ENCODE measurements around the gene CHRNG.

Gene CHRNG

DNA sequence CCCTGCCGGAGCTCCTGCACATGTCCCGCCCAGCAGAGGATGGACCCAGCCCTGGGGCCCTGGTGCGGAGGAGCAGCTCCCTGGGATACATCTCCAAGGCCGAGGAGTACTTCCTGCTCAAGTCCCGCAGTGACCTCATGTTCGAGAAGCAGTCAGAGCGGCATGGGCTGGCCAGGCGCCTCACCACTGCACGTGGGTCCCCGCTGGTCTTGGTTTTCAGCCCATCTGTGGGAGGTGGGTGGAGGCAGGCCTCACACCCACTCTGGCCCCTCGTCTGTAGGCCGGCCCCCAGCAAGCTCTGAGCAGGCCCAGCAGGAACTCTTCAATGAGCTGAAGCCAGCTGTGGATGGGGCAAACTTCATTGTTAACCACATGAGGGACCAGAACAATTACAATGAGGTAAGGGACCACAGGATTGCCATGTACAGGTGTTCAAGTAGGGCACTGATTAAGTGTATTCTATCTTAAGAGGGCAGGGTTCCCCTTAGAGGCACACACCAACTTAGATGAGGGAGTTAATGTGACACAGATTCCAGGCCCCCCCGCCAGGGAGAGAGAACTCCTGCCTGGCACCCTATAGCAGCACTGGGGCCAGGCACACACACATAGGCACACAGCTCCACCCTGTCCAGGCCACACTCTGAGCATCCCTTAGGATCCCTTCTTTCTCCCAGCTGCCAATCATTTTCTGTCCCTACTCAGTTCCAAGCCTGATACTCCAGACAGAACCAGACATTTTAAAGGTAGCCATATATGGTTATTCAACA lies 5.4 kb upstream of the CHRNG start:
- Histone ChIP-seq H3F3A (ENCODE audit: insufficient read depth) (no peaks in the 10 kb centered on the region), H2AFZ (ENCODE audit: low read depth, low read length, severe bottlenecking) (no peak overlapping the region), H3K27ac (ENCODE audit: low read depth, low read length) (no peak overlapping the region), H3K27me3 (ENCODE audit: low read length) (no peaks in the 10 kb centered on the region), H3K9me2 (replicated peaks; ENCODE audit: insufficient read depth, low read length) (no peaks in the 10 kb centered on the region), H3K4me3 (ENCODE audit: insufficient read depth, low read length, poor library complexity, severe bottlenecking) (no peak overlapping the region), H3K36me3 (ENCODE audit: low read length) (no peaks in the 10 kb centered on the region), H3K9me3 (ENCODE audit: insufficient read depth, low read length) (no peaks in the 10 kb centered on the region), H3K79me2 (ENCODE audit: insufficient read depth, low read length) (no peaks in the 10 kb centered on the region), H3K9ac (ENCODE audit: low read length) (no peak overlapping the region), H3K4me2 (ENCODE audit: low read depth, low read length, poor library complexity, severe bottlenecking) (no peak overlapping the region), H4K20me1 (ENCODE audit: low read depth, low read length) (no peaks in the 10 kb centered on the region)
- TF ChIP-seq, protein P1, sequence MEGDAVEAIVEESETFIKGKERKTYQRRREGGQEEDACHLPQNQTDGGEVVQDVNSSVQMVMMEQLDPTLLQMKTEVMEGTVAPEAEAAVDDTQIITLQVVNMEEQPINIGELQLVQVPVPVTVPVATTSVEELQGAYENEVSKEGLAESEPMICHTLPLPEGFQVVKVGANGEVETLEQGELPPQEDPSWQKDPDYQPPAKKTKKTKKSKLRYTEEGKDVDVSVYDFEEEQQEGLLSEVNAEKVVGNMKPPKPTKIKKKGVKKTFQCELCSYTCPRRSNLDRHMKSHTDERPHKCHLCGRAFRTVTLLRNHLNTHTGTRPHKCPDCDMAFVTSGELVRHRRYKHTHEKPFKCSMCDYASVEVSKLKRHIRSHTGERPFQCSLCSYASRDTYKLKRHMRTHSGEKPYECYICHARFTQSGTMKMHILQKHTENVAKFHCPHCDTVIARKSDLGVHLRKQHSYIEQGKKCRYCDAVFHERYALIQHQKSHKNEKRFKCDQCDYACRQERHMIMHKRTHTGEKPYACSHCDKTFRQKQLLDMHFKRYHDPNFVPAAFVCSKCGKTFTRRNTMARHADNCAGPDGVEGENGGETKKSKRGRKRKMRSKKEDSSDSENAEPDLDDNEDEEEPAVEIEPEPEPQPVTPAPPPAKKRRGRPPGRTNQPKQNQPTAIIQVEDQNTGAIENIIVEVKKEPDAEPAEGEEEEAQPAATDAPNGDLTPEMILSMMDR (IDR thresholded peaks at IDR 0.05; ENCODE audit: insufficient read depth, low read length, poor library complexity, severe bottlenecking) = no peak
- TF ChIP-seq EZH2phosphoT487 (conservative IDR thresholded peaks at IDR 0.05; ENCODE audit: low read length) = no peak

DNA sequence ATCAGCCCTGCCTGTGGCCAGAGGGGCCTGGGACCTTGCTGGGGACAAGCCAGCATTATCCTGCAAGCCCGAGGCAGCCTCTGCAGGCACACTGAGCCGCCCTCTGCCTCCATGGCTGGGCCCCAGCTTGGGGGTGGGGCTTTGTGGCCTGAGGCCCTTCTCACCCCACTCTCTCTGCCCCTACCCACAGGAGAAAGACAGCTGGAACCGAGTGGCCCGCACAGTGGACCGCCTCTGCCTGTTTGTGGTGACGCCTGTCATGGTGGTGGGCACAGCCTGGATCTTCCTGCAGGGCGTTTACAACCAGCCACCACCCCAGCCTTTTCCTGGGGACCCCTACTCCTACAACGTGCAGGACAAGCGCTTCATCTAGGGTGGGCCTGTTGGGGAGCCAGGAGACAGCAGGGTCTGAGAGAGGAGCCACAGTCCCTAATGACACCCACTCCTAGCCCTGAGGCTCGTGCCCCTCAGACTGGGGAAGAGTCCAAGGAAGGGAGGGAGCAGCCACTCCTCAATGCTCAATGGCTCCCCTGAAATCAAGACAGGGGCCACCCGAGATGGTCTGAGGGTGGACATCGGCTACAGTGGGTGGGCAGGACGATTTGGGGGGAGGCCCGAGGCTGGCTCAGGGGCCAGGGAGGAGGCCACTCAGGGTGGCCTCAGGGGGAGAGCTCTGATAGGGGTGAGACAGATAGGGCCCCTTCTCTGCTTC lies 4.4 kb upstream of the CHRNG start:
- no peak overlapping the region for H3K4me2 ChIP-seq (ENCODE audit: low read depth, low read length, poor library complexity, severe bottlenecking)

DNA sequence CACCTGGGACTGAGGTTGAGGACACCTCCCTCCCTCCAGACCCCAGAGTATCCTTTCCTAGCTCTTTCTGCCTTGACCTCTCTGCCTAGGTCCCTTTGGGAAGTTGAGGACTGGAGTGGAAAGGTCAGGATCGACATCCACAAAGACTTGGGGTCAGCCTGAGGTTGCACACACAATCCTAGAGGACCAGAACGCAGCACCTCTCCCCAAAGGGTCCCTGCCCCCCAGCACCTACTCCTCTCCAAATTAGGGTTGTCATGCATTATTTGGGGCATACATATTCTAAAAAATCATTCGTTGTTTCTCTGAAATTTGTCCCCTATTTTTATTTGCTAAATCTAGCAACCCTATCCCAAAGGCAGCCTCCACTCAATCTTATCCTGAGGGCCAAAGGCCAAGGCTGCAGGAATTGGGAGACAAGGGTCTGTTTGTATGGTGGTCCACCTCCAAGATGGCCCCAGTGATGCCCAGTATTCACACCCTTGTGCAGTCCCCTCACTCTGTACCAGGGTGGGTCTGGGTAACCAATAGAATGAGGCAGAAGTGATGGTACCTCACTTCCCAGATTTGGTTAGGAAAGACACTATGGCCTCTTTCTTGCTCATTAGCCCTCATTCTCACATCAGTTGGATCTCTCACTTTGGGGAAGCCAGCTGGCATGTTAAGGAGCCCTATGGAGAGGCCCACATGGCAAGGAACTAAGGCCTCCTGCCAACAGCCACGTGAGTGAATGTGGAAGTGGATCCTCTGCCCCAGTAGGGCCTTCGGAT lies 3.5 kb upstream of the CHRNG start:
- no peaks in the 10 kb centered on the region for H3K79me2 ChIP-seq (ENCODE audit: insufficient read depth, low read length)
- TF ChIP-seq EZH2phosphoT487 (conservative IDR thresholded peaks at IDR 0.05; ENCODE audit: low read length) = no peak
- TF ChIP-seq, protein P1 (IDR thresholded peaks at IDR 0.05; ENCODE audit: insufficient read depth, low read length, poor library complexity, severe bottlenecking) = no peak
- no peaks in the 10 kb centered on the region for H3K27me3 ChIP-seq (ENCODE audit: low read length)
- no peaks in the 10 kb centered on the region for H4K20me1 ChIP-seq (ENCODE audit: low read depth, low read length)
- no peaks in the 10 kb centered on the region for H3K9me3 ChIP-seq (ENCODE audit: insufficient read depth, low read length)
- H3K9ac ChIP-seq (ENCODE audit: low read length) = no peak overlapping the region
- H3K27ac ChIP-seq (ENCODE audit: low read depth, low read length) = no peak overlapping the region
- H3F3A ChIP-seq (ENCODE audit: insufficient read depth) = no peaks in the 10 kb centered on the region
- H3K9me2 ChIP-seq (replicated peaks; ENCODE audit: insufficient read depth, low read length) = no peaks in the 10 kb centered on the region
- no peak overlapping the region for H3K4me3 ChIP-seq (ENCODE audit: insufficient read depth, low read length, poor library complexity, severe bottlenecking)
- H3K4me2 ChIP-seq (ENCODE audit: low read depth, low read length, poor library complexity, severe bottlenecking) = no peak overlapping the region
- H2AFZ ChIP-seq (ENCODE audit: low read depth, low read length, severe bottlenecking) = no peak overlapping the region
- no peaks in the 10 kb centered on the region for H3K36me3 ChIP-seq (ENCODE audit: low read length)

More for the DNA sequence above, 4.4 kb upstream of the CHRNG start:
- Histone ChIP-seq H3K36me3 (ENCODE audit: low read length) (no peaks in the 10 kb centered on the region), H4K20me1 (ENCODE audit: low read depth, low read length) (no peaks in the 10 kb centered on the region), H3K27ac (ENCODE audit: low read depth, low read length) (no peak overlapping the region), H3K9me2 (replicated peaks; ENCODE audit: insufficient read depth, low read length) (no peaks in the 10 kb centered on the region), H3F3A (ENCODE audit: insufficient read depth) (no peaks in the 10 kb centered on the region), H3K4me3 (ENCODE audit: insufficient read depth, low read length, poor library complexity, severe bottlenecking) (no peak overlapping the region), H3K9ac (ENCODE audit: low read length) (no peak overlapping the region), H3K27me3 (ENCODE audit: low read length) (no peaks in the 10 kb centered on the region), H2AFZ (ENCODE audit: low read depth, low read length, severe bottlenecking) (no peak overlapping the region), H3K9me3 (ENCODE audit: insufficient read depth, low read length) (no peaks in the 10 kb centered on the region), H3K79me2 (ENCODE audit: insufficient read depth, low read length) (no peaks in the 10 kb centered on the region)
- no peak for TF ChIP-seq EZH2phosphoT487 (conservative IDR thresholded peaks at IDR 0.05; ENCODE audit: low read length)
- TF ChIP-seq, protein P1 (IDR thresholded peaks at IDR 0.05; ENCODE audit: insufficient read depth, low read length, poor library complexity, severe bottlenecking) = no peak

Measured in SU-DHL-6 (cell line).